GM19438 (cell line): ENCODE data around the gene ASIC1.

ENCODE experiments used
- ATAC-seq: cut with Tn5 transposase; IDR thresholded peaks from one replicate; pipeline ENCODE4 v1.9.1; 2021; ENCODE audit warnings: low read depth; ENCODE audit not compliant: unreplicated experiment

The ASIC1 gene

DNA sequence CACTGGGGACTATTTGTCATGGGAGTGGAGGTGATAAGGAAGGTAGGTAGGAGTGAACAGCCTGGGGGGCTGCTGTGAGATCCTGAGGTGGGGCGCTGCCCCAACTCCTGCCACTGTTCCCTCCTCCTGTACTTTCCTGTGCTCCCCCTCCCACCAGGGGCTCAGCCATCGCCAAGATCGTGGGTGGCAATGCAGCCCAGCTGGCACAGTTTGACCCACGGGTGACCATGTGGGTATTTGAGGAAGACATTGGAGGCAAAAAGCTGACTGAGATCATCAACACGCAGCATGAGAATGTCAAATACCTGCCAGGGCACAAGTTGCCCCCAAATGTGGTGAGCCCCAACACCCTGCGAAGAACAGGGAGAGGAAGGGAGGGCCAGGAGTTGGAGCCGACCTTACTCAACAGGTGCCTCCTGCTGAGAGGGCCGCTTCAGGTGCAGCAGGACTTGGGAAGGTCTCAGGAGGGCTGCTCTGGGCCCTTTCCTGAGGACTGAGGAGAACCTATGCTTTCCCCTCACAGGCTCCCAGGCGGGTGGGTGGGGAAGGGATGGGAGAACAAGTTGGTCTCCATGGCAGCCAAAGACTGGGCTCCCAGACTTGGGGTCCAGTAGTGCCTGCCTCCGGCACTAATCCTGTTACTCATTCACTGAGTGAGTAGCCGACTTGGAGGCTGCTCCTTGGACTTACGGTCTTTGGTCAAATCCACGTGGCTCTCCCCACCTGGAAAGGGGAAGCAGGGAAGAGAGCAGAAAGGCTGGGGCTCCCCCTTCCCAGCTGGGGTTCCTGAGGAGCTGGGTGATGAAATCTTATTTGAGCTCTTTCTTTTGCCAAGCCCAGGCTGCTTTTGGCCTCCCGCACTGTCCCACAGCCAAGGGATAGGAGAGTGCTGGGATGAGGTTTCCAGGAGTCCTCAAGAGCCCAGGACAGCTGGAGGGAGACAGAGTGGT, 47.3 kb downstream of the ASIC1 start:
- ATAC-seq: no peak

DNA sequence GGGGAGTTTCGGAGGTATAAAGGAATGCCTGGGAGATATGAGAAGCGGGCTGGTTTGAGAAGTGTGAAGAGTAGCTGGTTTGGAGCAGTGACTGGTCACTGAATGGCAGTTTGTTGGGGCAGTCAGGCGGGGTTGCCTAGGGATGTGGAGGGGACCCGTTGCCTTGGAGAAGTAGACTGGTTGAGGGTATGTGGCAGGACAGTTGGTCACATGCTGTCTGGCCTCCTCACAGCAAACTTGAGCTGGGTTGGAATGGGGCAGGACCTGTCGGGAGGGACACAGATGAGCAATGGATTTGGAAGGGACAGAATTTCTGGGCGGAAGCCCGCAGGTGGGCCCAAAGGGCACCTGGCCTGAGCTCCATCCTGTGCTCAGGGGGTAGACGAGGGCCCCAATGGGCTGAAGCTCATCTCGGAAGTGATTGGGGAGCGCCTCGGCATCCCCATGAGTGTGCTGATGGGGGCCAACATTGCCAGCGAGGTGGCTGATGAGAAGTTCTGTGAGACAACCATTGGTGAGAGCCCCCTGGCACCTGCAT, 48.6 kb downstream of the ASIC1 start:
- no peak for ATAC-seq

GRCh38 chr12:50106907-50107306, 49.5 kb downstream of the ASIC1 start:
- no peak for ATAC-seq

DNA sequence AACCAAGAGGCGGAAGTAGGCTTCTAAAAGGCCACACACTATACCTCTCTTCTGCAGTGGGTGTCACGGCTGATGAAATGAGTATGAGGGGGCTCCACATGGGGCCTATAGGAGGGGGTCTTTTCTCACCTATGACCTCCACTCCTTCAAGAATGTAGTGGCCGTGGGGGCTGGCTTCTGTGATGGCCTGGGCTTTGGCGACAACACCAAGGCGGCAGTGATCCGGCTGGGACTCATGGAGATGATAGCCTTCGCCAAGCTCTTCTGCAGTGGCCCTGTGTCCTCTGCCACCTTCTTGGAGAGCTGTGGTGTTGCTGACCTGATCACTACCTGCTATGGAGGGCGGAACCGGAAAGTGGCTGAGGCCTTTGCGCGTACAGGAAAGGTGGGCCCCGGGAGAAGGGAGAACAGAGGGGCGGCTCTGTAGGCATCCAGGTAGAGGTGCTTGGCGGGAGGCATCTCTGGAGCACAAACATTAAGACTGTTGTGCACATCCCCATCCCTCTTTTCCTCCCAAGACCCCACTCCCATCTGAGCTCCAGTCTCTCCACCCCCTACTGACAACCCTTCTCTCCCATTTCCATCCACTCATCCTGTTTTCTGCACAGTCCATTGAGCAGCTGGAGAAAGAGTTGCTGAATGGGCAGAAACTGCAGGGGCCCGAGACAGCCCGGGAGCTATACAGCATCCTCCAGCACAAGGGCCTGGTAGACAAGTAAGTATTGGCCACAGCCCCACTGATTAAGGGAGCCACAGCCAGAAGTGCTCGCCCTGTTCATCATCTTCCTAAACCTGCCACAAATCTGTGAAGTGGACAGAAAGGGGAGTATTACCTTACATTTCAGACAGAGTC, 50.2 kb downstream of the ASIC1 start:
- ATAC-seq: no peak

GRCh38 chr12:50109319-50109718, 51.9 kb downstream of the ASIC1 start:
- ATAC-seq: no peak

DNA sequence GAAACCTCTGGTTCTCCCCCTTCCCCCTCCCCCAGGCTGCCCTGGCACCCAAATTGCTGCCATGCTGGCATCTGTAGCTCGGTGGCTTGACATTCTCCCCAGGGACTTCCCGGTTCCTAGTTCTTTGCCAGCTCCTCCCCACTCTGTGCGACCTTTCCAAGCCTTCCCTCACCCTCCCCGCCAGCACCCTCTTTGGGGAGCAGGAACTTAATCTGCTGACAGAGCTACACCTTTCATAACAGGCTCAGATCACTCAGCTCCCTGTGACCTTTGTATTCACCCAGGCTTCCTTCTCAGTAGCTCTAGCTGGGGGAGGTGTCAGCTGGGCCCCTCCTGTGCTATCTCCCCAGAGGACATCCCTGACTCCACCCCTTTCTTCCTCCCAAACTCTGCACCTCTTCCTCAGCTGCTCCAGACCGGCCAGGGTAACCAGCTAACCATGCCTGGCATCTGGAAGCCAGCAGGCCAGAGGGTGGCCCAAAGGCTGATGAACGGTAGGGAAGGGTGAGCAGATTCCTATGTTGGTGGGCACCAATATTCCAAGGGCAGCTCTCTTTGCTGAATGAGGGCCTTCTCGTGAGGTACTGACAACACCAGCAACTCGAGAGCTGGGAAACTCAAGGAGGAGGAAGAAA, 52.8 kb downstream of the ASIC1 start:
- ATAC-seq: no peak

DNA sequence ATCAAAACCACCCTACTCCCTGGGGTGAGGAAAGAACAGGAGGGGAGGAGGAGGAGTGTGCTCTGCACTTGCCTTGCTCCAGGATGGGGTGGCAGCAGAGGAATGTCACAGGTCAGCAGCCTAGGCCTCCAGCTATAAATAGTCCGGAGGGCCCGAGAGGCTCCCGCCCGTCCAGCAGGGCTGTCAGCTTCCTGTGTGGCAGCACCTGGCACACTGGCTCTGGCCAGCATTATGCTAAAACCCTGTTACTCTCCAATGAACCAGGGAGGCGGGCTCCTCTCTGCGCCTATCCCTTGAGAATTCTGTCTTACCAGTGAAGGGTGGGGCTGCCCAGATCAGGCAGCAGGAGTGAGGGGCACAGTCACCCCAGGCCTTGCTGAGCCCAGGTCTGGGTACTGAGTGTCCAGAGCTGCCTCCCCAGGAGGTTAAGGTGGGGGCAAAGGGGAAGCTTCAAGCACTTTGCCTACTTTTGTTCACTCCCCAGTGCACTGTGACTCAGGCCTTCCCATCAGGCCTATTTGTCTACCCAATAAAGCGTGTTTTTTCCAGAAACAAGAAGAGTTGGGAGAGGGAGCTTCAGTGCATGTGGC, 53.5 kb downstream of the ASIC1 start:
- no peak for ATAC-seq

DNA sequence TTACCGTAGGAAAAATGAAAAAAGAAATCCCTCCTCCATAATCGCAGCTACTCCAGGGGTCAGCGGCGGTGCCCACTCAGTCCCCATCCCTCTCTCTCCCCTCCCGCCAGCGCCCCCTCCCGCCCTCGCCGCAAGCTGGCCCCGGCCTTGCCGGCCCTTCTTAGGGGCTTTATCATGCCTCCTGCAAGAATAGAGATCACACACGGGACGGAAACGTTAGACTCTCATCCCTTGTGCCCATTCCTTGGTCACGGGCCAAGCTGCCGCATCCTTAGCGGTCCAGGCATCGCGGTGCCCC, 53.9 kb downstream of the ASIC1 start:
- ATAC-seq: no peak

- peak; percentile 73 for ATAC-seq
Observed at GRCh38 chr12:50111693-50112455, 54.5 kb downstream of the ASIC1 start, which contains the start of gene COX14. Gene COX14, plus strand, starts transcription at chr12:50112236. Its CDS starts 7,808 bp downstream, at chr12:50120044.

- ATAC-seq: no peak
Observed at GRCh38 chr12:50112456-50113218, 55.2 kb downstream of the ASIC1 start.

- ATAC-seq: no peak
Observed at GRCh38 chr12:50117057-50117622, 59.7 kb downstream of the ASIC1 start.

GRCh38 chr12:50119387-50119786, 62.0 kb downstream of the ASIC1 start:
- ATAC-seq: no peak

- no peak for ATAC-seq
Observed at GRCh38 chr12:50120521-50120920, 63.1 kb downstream of the ASIC1 start.

DNA sequence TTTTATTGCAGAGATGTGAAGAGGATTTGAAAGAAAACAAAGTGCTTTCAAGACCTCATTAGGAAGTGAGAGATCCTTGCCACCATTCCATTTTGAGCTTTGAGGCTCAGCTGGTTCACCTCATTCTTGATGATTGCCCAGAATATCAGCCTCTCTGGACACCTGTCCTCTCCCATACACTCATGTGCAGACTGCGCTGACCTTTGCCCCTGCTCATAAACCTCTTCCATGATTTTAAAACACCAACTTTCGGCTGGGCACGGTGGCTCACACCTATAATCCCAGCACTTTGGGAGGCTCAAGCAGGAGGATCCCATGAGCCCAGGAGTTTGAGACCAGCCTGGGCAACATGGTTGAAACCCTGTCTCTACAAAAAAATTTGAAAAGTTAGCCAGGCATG, 63.6 kb downstream of the ASIC1 start:
- ATAC-seq: no peak

GRCh38 chr12:50121641-50122040, 64.2 kb downstream of the ASIC1 start:
- no peak for ATAC-seq

GRCh38 chr12:50123203-50123602, 65.8 kb downstream of the ASIC1 start:
- ATAC-seq: no peak

DNA sequence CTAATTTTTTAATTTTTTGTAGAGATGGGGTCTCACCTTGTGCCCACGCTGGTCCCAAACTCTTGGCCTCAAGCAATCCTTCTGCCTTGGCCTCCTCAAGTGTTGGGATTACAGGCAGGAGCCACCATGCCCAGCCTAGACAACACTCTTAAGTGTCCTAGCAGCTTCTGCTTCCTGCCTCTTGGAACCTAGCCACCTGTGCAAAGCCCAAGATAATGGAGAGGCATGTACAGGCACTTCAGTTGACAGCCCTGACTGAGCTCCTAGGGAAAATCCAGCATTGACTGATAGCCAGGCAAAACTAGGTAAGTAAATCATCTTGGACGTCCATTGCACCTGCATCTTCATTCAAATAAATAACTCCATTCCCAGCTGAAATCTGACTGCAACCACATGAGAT, 70.2 kb downstream of the ASIC1 start:
- no peak for ATAC-seq

- ATAC-seq: no peak
Observed at GRCh38 chr12:50129290-50129689, 71.9 kb downstream of the ASIC1 start.
